MM.1S (cell line): ENCODE measurements around the gene LRIT1.

Experiments used
- EZH2 ChIP-seq: fragments of 300-600 bp; sonication (generic); optimal IDR thresholded peaks from 2 replicates; pipeline ENCODE3; 2017; ENCODE audit warnings: low read depth, mild to moderate bottlenecking, antibody characterized with exemption, low read length, mixed read lengths
- TF ChIP-seq, protein P1 (sequence below): fragments of 300-600 bp; sonication (generic); IDR thresholded peaks from 2 replicates; pipeline ENCODE4 v1.5.1; 2016; ENCODE audit warnings: antibody characterized with exemption, low read length, mixed read lengths

- TF ChIP-seq, protein P1, sequence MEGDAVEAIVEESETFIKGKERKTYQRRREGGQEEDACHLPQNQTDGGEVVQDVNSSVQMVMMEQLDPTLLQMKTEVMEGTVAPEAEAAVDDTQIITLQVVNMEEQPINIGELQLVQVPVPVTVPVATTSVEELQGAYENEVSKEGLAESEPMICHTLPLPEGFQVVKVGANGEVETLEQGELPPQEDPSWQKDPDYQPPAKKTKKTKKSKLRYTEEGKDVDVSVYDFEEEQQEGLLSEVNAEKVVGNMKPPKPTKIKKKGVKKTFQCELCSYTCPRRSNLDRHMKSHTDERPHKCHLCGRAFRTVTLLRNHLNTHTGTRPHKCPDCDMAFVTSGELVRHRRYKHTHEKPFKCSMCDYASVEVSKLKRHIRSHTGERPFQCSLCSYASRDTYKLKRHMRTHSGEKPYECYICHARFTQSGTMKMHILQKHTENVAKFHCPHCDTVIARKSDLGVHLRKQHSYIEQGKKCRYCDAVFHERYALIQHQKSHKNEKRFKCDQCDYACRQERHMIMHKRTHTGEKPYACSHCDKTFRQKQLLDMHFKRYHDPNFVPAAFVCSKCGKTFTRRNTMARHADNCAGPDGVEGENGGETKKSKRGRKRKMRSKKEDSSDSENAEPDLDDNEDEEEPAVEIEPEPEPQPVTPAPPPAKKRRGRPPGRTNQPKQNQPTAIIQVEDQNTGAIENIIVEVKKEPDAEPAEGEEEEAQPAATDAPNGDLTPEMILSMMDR: no peak
- no peak for TF ChIP-seq EZH2
Observed at GRCh38 chr10:84269162-84269561, 27.8 kb upstream of the LRIT1 start.
